LHCN-M2 (cell line): ENCODE results near the gene LGALS4. TPM values are rescaled to one million over a fixed set of nuclear protein-coding genes. Genes with fewer than 3 reads are reported as not detected.
"Not testable (repeated sequence)": the region's sequence is repeated elsewhere in the genome, so short reads cannot be mapped to it uniquely, and the experiment has no call there.

Experiments used
- DNase-seq: peaks from one replicate; pipeline ENCODE4 v3.0.0-alpha.2; 2012; ENCODE audit warnings: low read depth
- total RNA-seq: library from RNA; depleted of rRNA; stranded (reverse); fragments of >200 nt; gene quantifications from 2 replicates; pipeline ENCODE4 v1.2.3, GENCODE V29; 2014

LGALS4 gene
- total RNA-seq, 1 experiment from 2014 or later = not detected

- DNase-seq = not testable (repeated sequence)
Measured at GRCh38 chr19:38821230-38821825, 8.6 kb upstream of the LGALS4 start.

GRCh38 chr19:38819231-38819920 is 6.6 kb upstream of the LGALS4 start:
- no peak for DNase-seq

GRCh38 chr19:38817081-38817480 is 4.3 kb upstream of the LGALS4 start:
- no peak for DNase-seq

GRCh38 chr19:38816131-38816750 is 3.5 kb upstream of the LGALS4 start:
- DNase-seq = no peak

- no peak for DNase-seq
Measured at GRCh38 chr19:38815059-38816001, 2.6 kb upstream of the LGALS4 start.

- not testable (repeated sequence) for DNase-seq
Measured at GRCh38 chr19:38813932-38814331, 1.2 kb upstream of the LGALS4 start.

- DNase-seq = no peak
Measured at GRCh38 chr19:38813323-38813722, 578 bp upstream of the LGALS4 start.

GRCh38 chr19:38812009-38812840 is 520 bp downstream of the LGALS4 start:
- DNase-seq = no peak

GRCh38 chr19:38809592-38810252 is 3.0 kb downstream of the LGALS4 start:
- DNase-seq = no peak

GRCh38 chr19:38808741-38809140 is 4.0 kb downstream of the LGALS4 start:
- DNase-seq = no peak

- peak; percentile 66 for DNase-seq
Measured at GRCh38 chr19:38807374-38808098, 5.2 kb downstream of the LGALS4 start.

- DNase-seq = no peak
Measured at GRCh38 chr19:38806371-38806770, 6.4 kb downstream of the LGALS4 start.

- peak; percentile 12 for DNase-seq
Measured at GRCh38 chr19:38805180-38805579, 7.6 kb downstream of the LGALS4 start.

GRCh38 chr19:38803543-38803942 is 9.2 kb downstream of the LGALS4 start:
- DNase-seq = no peak

GRCh38 chr19:38801359-38802095 is 11.2 kb downstream of the LGALS4 start:
- DNase-seq = peak; percentile 14

- no peak for DNase-seq
Measured at GRCh38 chr19:38800577-38801347, 12.0 kb downstream of the LGALS4 start.

- no peak for DNase-seq
Measured at GRCh38 chr19:38799104-38799503, 13.6 kb downstream of the LGALS4 start.

- not testable (repeated sequence) for DNase-seq
Measured at GRCh38 chr19:38797781-38798180, 15.0 kb downstream of the LGALS4 start.
